D721Med (cell line): ENCODE results near the gene SCAMP1.

Experiments used
- DNase-seq: peaks from one replicate; pipeline ENCODE4 v3.0.0; 2011; ENCODE audit warnings: low spot score; ENCODE audit not compliant: insufficient read length
- FAIRE-seq: peaks from 2 replicates; lab custom pipeline; 2011; peaks lifted over from hg19 to GRCh38; lab: Jason Lieb, UNC
- TF ChIP-seq, protein P1 (sequence below): IDR thresholded peaks from 2 replicates; pipeline ENCODE4 v1.5.1; 2012; ENCODE audit warnings: mild to moderate bottlenecking, control low read depth; ENCODE audit not compliant: insufficient read depth; ENCODE audit errors: missing control alignments

Gene SCAMP1

DNA sequence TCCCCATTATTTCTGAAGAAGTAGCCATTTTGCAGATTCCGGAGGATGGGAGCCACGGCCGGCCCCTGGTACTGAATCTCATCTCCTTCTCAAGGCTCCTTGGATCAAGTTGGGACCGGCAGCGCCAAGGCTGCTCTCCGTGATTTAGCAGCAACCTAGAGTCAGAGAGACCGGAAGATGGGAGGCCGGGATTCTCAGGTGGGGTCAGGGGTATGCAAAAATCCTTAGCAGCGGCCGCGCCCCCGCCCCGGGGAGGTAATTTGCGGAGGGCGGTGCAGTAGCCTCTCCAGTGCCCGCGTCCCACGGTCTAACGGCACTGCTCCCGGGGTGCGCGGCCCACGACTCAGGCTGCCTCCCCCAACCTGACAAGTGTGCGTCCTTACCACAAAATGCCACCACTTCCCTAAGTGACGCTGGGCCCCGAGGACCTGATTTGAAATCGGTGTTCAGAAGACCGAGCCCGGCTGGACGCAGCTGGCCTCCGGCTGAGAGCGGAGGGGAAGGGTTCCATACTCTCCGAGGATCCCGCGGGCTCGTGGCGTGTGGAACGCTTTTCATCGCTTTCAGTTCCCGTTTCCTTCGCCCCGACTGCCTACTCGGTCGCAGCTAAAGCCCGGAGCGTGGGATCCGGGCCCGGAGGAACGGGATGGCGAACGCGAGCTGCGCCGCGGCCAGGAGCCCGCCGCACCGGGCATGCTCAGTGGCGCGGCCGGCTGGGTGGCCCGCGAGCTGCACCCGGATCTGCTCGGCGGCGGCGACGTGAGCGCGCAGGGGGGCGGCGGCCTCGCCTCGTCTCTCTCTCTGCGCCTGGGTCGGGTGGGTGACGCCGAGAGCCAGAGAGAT, at the start of gene SCAMP1:
SCAMP1 (plus strand) TSS at position 787 of the 843 bp plus-strand sequence; CDS start at position 842, 55 bp downstream.
- no peak for FAIRE-seq
- TF ChIP-seq, protein P1, sequence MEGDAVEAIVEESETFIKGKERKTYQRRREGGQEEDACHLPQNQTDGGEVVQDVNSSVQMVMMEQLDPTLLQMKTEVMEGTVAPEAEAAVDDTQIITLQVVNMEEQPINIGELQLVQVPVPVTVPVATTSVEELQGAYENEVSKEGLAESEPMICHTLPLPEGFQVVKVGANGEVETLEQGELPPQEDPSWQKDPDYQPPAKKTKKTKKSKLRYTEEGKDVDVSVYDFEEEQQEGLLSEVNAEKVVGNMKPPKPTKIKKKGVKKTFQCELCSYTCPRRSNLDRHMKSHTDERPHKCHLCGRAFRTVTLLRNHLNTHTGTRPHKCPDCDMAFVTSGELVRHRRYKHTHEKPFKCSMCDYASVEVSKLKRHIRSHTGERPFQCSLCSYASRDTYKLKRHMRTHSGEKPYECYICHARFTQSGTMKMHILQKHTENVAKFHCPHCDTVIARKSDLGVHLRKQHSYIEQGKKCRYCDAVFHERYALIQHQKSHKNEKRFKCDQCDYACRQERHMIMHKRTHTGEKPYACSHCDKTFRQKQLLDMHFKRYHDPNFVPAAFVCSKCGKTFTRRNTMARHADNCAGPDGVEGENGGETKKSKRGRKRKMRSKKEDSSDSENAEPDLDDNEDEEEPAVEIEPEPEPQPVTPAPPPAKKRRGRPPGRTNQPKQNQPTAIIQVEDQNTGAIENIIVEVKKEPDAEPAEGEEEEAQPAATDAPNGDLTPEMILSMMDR: peak; percentile 5
- DNase-seq: peak; percentile 70

- TF ChIP-seq, protein P1: no peak
- DNase-seq (no peak), FAIRE-seq (no peak)
These were observed 42.9 kb upstream of the SCAMP1 start for GRCh38 chr5:78317515-78317914.

DNA sequence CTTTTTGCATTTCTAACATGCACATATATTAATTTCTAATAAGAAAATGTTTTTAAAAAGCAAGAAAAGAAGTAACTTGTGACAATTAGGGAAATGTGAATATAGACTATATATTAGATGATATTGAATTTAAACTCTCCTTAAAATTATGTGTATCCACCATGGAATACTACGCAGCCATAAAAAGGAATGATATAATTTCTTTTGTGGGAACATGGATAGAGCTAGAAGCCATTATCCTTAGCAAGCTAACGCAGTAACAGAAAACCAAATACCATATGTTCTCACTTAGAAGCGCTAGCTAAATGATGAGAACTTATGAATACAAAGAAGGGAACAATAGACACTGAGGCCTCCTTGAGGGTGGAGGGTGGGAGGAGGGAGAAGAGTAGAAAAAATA, 42.1 kb upstream of the SCAMP1 start:
- DNase-seq (no peak), FAIRE-seq (no peak)
- TF ChIP-seq, protein P1: no peak

- FAIRE-seq (peak; percentile 69), DNase-seq (no peak)
- TF ChIP-seq, protein P1: peak; percentile 67
These were observed 40.0 kb upstream of the SCAMP1 start for GRCh38 chr5:78320401-78320800.

- no peak for DNase-seq
- peak; percentile 87 for FAIRE-seq
- TF ChIP-seq, protein P1: no peak
These were observed 37.2 kb upstream of the SCAMP1 start for GRCh38 chr5:78323241-78323640.

GRCh38 chr5:78326930-78327329, 33.5 kb upstream of the SCAMP1 start:
- TF ChIP-seq, protein P1: no peak
- FAIRE-seq: no peak
- DNase-seq: no peak

GRCh38 chr5:78327761-78328510, 32.5 kb upstream of the SCAMP1 start:
- no peak for FAIRE-seq
- DNase-seq: no peak
- TF ChIP-seq, protein P1: no peak
